ENCODE results near the gene RYR2. TPM values are rescaled to one million over a fixed set of nuclear protein-coding genes. Genes with fewer than 3 reads are reported as not detected.

RYR2 gene
- total and polyA plus RNA-seq, 2 of the 8 experiments (the other 6 are each of a cell fraction or from before 2014, with no cell fraction given) = 1.3 to 4.4 TPM

DNA sequence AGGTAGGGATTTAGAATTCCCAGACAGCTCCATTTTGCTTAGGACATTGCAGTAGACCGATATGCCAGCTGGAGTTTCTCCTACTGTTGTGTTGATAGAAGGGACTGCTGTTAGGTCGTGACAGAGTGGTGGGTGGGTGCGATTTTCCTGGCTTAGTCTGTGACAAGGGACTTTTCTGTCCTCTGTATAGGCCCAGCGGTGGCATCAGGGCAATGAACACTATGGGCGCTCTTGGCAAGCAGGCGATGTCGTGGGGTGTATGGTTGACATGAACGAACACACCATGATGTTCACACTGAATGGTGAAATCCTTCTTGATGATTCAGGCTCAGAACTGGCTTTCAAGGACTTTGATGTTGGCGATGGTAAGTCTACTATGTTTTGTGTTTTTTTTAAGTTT lies 527.0 kb downstream of the RYR2 start (continued):
- TF ChIP-seq BCL11A (IDR thresholded peaks at IDR 0.05; ENCODE audit: low read depth in 2 of 2, low read length in 2 of 2) (no peak), NRF1 (IDR thresholded peaks at IDR 0.05; ENCODE audit: low read depth, low read length) (no peak), BACH1 (IDR thresholded peaks at IDR 0.05; ENCODE audit: low read length) (no peak)
